ENCODE data around the gene MRAP2.

DNA sequence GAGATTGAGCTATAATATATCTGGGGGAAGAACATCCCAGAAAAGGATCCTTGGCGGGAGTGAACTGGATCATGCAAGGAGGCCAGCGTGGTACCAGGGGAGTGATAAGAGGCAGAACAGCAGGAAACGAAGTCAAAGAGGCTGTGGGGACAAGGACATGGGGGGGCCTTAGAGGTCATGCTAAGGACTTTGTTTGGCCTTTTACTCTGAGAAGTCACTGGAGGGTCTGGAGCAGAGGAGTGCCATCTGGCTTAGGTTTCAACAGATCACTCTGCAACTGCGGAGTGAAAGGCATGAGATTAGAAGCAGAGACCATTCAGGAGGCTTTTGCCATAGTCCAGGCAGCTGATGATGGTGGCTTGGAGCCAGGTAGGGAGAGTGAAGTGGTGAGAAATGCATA, 24.3 kb downstream of the MRAP2 start:
- TF ChIP-seq, protein P1, sequence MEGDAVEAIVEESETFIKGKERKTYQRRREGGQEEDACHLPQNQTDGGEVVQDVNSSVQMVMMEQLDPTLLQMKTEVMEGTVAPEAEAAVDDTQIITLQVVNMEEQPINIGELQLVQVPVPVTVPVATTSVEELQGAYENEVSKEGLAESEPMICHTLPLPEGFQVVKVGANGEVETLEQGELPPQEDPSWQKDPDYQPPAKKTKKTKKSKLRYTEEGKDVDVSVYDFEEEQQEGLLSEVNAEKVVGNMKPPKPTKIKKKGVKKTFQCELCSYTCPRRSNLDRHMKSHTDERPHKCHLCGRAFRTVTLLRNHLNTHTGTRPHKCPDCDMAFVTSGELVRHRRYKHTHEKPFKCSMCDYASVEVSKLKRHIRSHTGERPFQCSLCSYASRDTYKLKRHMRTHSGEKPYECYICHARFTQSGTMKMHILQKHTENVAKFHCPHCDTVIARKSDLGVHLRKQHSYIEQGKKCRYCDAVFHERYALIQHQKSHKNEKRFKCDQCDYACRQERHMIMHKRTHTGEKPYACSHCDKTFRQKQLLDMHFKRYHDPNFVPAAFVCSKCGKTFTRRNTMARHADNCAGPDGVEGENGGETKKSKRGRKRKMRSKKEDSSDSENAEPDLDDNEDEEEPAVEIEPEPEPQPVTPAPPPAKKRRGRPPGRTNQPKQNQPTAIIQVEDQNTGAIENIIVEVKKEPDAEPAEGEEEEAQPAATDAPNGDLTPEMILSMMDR (IDR thresholded peaks at IDR 0.05; ENCODE audit: extremely low read depth in 1 of 2, insufficient read depth in 1 of 2, low read depth in 1 of 2, low read length in 2 of 2), result no peak
- TF ChIP-seq FOS (IDR thresholded peaks at IDR 0.05; ENCODE audit: borderline replicate concordance, insufficient read depth, low read length), result no peak
